ENCODE data around the gene RNU6-1.
A peak's percentile ranks its signal among the peaks of the same experiment; 100 is the strongest.

Gene RNU6-1

GRCh38 chr15:67841513-67841762 lies 1.6 kb upstream of the RNU6-1 start:
- TF ChIP-seq CTCF (IDR thresholded peaks at IDR 0.05; ENCODE audit: low read depth, low read length, missing control alignments): no peak
- no peak overlapping the region; the same call in 1 of the 2 replicates for H3K4me3 ChIP-seq (replicated peaks; ENCODE audit: low read depth, low read length)
- no peak for DNase-seq (ENCODE audit: extremely low read depth, low read depth)

GRCh38 chr15:67840749-67841512 lies 1.1 kb upstream of the RNU6-1 start:
- no peak for DNase-seq (ENCODE audit: extremely low read depth, low read depth)
- TF ChIP-seq CTCF (IDR thresholded peaks at IDR 0.05; ENCODE audit: low read depth, low read length, missing control alignments): no peak
- H3K4me3 ChIP-seq (replicated peaks; ENCODE audit: low read depth, low read length): peak overlapping the region; percentile 67

GRCh38 chr15:67839499-67839928 lies 331 bp downstream of the RNU6-1 start:
- TF ChIP-seq CTCF (IDR thresholded peaks at IDR 0.05; ENCODE audit: low read depth, low read length, missing control alignments): no peak
- no peak for DNase-seq (ENCODE audit: extremely low read depth, low read depth)

GRCh38 chr15:67838789-67839332 lies 984 bp downstream of the RNU6-1 start:
- no peak for DNase-seq (ENCODE audit: extremely low read depth, low read depth)

More at GRCh38 chr15:67839499-67839928, 331 bp downstream of the RNU6-1 start:
- peak overlapping the region; percentile 35 for H3K4me3 ChIP-seq (replicated peaks; ENCODE audit: low read depth, low read length)

GRCh38 chr15:67836955-67837354 lies 2.9 kb downstream of the RNU6-1 start:
- no peak for TF ChIP-seq CTCF (IDR thresholded peaks at IDR 0.05; ENCODE audit: low read depth, low read length, missing control alignments)
- no peak overlapping the region for H3K4me3 ChIP-seq (replicated peaks; ENCODE audit: low read depth, low read length)
- no peak for DNase-seq (ENCODE audit: extremely low read depth, low read depth)

More at GRCh38 chr15:67838789-67839332, 984 bp downstream of the RNU6-1 start:
- TF ChIP-seq CTCF (IDR thresholded peaks at IDR 0.05; ENCODE audit: low read depth, low read length, missing control alignments): no peak
- H3K4me3 ChIP-seq (replicated peaks; ENCODE audit: low read depth, low read length): no peak overlapping the region

GRCh38 chr15:67836477-67836876 lies 3.4 kb downstream of the RNU6-1 start:
- peak overlapping the region; percentile 16 for H3K4me3 ChIP-seq (replicated peaks; ENCODE audit: low read depth, low read length)
- DNase-seq (ENCODE audit: extremely low read depth, low read depth): no peak
- TF ChIP-seq CTCF (IDR thresholded peaks at IDR 0.05; ENCODE audit: low read depth, low read length, missing control alignments): peak; percentile 67

- no peak for TF ChIP-seq CTCF (IDR thresholded peaks at IDR 0.05; ENCODE audit: low read depth, low read length, missing control alignments)
- DNase-seq (ENCODE audit: extremely low read depth, low read depth): no peak
- H3K4me3 ChIP-seq (replicated peaks; ENCODE audit: low read depth, low read length): peak overlapping the region; percentile 16
Measured at GRCh38 chr15:67836134-67836455, 3.8 kb downstream of the RNU6-1 start.

Data from HFF-Myc (cell line).